ENCODE data around the gene LIPG. TPM values are rescaled to one million over a fixed set of nuclear protein-coding genes. Genes with fewer than 3 reads are reported as not detected.

Gene LIPG
- total RNA-seq, 2 donors from 2014 or later: 2.8 to 30.5 TPM

- Histone ChIP-seq H3K27me3 (replicated peaks; ENCODE audit: insufficient read depth) (no peaks in the 10 kb centered on the region), H3K4me1 (ENCODE audit: control insufficient read depth in 1 of 2, low read depth in 2 of 2) (peaks cover 0 to 12% of the 10 kb centered on the region in 2 donors), H3K36me3 (no peaks in the 10 kb centered on the region), H3K4me3 (no peak overlapping the region), H3K27ac (no peak overlapping the region), H3K9me3 (no peaks in the 10 kb centered on the region)
- ATAC-seq (ENCODE audit: insufficient number of reproducible peaks, low FRiP score, low read depth) (no peak), DNase-seq (ENCODE audit: low spot score) (no peak)
- no peak for TF ChIP-seq CTCF (IDR thresholded peaks at IDR 0.05)
Observed at GRCh38 chr18:49647496-49648168, 85.8 kb downstream of the LIPG start.

- Histone ChIP-seq H3K4me3 (no peak overlapping the region), H3K4me1 (ENCODE audit: control insufficient read depth in 1 of 2, low read depth in 2 of 2) (peaks cover 0 to 12% of the 10 kb centered on the region in 2 donors), H3K9me3 (no peaks in the 10 kb centered on the region), H3K27ac (no peak overlapping the region), H3K27me3 (replicated peaks; ENCODE audit: insufficient read depth) (no peaks in the 10 kb centered on the region), H3K36me3 (no peaks in the 10 kb centered on the region)
- no peak for TF ChIP-seq CTCF (IDR thresholded peaks at IDR 0.05)
- DNase-seq (ENCODE audit: low spot score): no peak
- ATAC-seq (ENCODE audit: insufficient number of reproducible peaks, low FRiP score, low read depth): no peak
Observed at GRCh38 chr18:49648326-49648725, 86.5 kb downstream of the LIPG start.

Other genes with a start within 250 kb of the LIPG start
- 10 to 100 TPM; 40.6 to 85.8 TPM for gene DYM, start 101.4 kb upstream of the LIPG start, total RNA-seq
- 10 to 100 TPM; 31.5 to 39.4 TPM for gene C18orf32, start 74.8 kb upstream of the LIPG start, total RNA-seq
- gene RPL17, start 69.6 kb upstream of the LIPG start, total RNA-seq: 100 to 1,000 TPM; 702 to 858 TPM

All from thoracic aorta (tissue), 2 donors.